Body of pancreas (tissue), 4 donors: ENCODE measurements around the gene S100A13. TPM values are rescaled to one million over a fixed set of nuclear protein-coding genes. Genes with fewer than 3 reads are reported as not detected.

Experiments
- ATAC-seq: fragments of 150-250 bp; one replicate; pipeline ENCODE4 v1.9.1; 2016
- DNase-seq, 4 donors: peaks; one replicate each; pipeline ENCODE4 v3.0.0-alpha.2; 2019
- H3K27ac ChIP-seq, 4 donors: fragments of 200-600 bp; sonication (generic); 1 replicate in 3 of 4; 2 replicates in 1 of 4; pipeline versions ENCODE4 v1.5.1 to v1.6.1; 2016 to 2019; ENCODE audit warnings: mild to moderate bottlenecking in 1 of 4, mixed read lengths in 1 of 4, moderate library complexity in 1 of 4
- H3K27me3 ChIP-seq, 2 donors: fragments of 200-600 bp; sonication (generic); one replicate each; pipeline ENCODE4 v1.6.0; 2016; ENCODE audit warnings: mild to moderate bottlenecking in 1 of 2
- H3K36me3 ChIP-seq, 2 donors: fragments of 200-600 bp; sonication (generic); replicated peaks in 1 of 2; 2 replicates each; pipeline ENCODE4 v1.5.1; 2016; ENCODE audit warnings: low read depth in 2 of 2; ENCODE audit not compliant: insufficient read depth in 1 of 2
- H3K4me1 ChIP-seq: fragments of 200-600 bp; sonication (generic); one replicate; pipeline ENCODE4 v1.6.0; 2016
- H3K4me3 ChIP-seq, 2 donors: fragments of 200-600 bp; sonication (generic); 1 replicate in 1 of 2; 2 replicates in 1 of 2; pipeline ENCODE4 v1.5.1; 2016 to 2019
- H3K9me3 ChIP-seq, 3 donors: fragments of 200-600 bp; sonication (generic); 1 replicate in 2 of 3; 2 replicates in 1 of 3; pipeline ENCODE4 v1.5.1; 2016
- CTCF ChIP-seq, 7 experiments: fragments of 450-650 bp in 4 of 7; fragments of 200-600 bp in 3 of 7; sonication (generic) in 3 of 7; IDR thresholded peaks; one replicate each; pipeline ENCODE4 v1.5.1; 2016 to 2019; ENCODE audit warnings: antibody characterized with exemption in 7 of 7
- POLR2A ChIP-seq, 3 donors: fragments of 450-650 bp; IDR thresholded peaks; one replicate each; pipeline ENCODE4 v1.6.1; 2016; ENCODE audit warnings: antibody characterized with exemption in 3 of 3, mild to moderate bottlenecking in 2 of 3
- WGBS, 2 donors: methylation state at CpG; one replicate each; pipeline ENCODE4 v1.1.5; 2017; 5-methylcytosine and 5-hydroxymethylcytosine counted together
- intact Hi-C: fragments of 100-400 bp; cut with DNase I; formaldehyde crosslinking; loops from one replicate; pipeline ENCODE4 v1.15.1; 2023
- total RNA-seq, 2 donors: library from RNA; depleted of rRNA; stranded (reverse); fragments of >200 nt; gene quantifications; one replicate each; pipeline ENCODE4 v1.1.0, GENCODE V29; 2016

The S100A13 gene
- total RNA-seq, 2 donors from 2014 or later = 65.3 to 88.7 TPM

- DNase-seq (no peak), ATAC-seq (no peak)
- 67 to 71% methylated on average over 3 of the region's 3 CpGs for WGBS, 2 donors
- no peaks in the 10 kb centered on the region for H3K9me3 ChIP-seq
- H3K4me1 ChIP-seq = peaks cover 36% of the 10 kb centered on the region
- TF ChIP-seq CTCF (IDR thresholded peaks at IDR 0.05) (no peak), POLR2A (IDR thresholded peaks at IDR 0.05) (no peak)
- no peak overlapping the region for H3K4me3 ChIP-seq
- intact Hi-C loops = no loop called here
- H3K27ac ChIP-seq = peak overlapping the region in 1 of 4 donors; percentile 34
- H3K27me3 ChIP-seq = no peaks in the 10 kb centered on the region
- H3K36me3 ChIP-seq = no peaks in the 10 kb centered on the region
These were observed 28.0 kb upstream of the S100A13 start for GRCh38 chr1:153655333-153655732.

GRCh38 chr1:153652805-153653500 lies 25.6 kb upstream of the S100A13 start:
- TF ChIP-seq CTCF (IDR thresholded peaks at IDR 0.05) (no peak), POLR2A (IDR thresholded peaks at IDR 0.05) (peak in 1 of 3 donors; percentile 20)
- peak; percentile 49 for ATAC-seq
- Histone ChIP-seq H3K4me3 (no peak overlapping the region), H3K27me3 (no peaks in the 10 kb centered on the region), H3K4me1 (peaks cover 44% of the 10 kb centered on the region), H3K9me3 (no peaks in the 10 kb centered on the region), H3K27ac (peak overlapping the region; percentile 75 to 92 (median 83)), H3K36me3 (no peaks in the 10 kb centered on the region)
- intact Hi-C loops = no loop called here
- 20 to 39% methylated on average over 2 to 3 of the region's 3 CpGs for WGBS, 2 donors
- DNase-seq = peak in 3 of 4 donors; percentile 33 to 70 (median 63)

- peak overlapping the region in 2 of 4 donors; percentile 14 to 92 for H3K27ac ChIP-seq
- no peak overlapping the region for H3K4me3 ChIP-seq
- TF ChIP-seq CTCF (IDR thresholded peaks at IDR 0.05) = no peak
- no peak for TF ChIP-seq POLR2A (IDR thresholded peaks at IDR 0.05)
- WGBS, 2 donors = 89 to 100% methylated on average over 1 of the region's 1 CpG
- no peaks in the 10 kb centered on the region for H3K27me3 ChIP-seq
- no peaks in the 10 kb centered on the region for H3K9me3 ChIP-seq
- intact Hi-C loops = no loop called here
- DNase-seq (no peak), ATAC-seq (no peak)
- H3K4me1 ChIP-seq = peaks cover 53% of the 10 kb centered on the region
- no peaks in the 10 kb centered on the region for H3K36me3 ChIP-seq
These were observed 24.5 kb upstream of the S100A13 start for GRCh38 chr1:153651771-153652170.

GRCh38 chr1:153649863-153650235 lies 22.5 kb upstream of the S100A13 start:
- Histone ChIP-seq H3K4me1 (peaks cover 59% of the 10 kb centered on the region), H3K4me3 (no peak overlapping the region), H3K27ac (peak overlapping the region; percentile 75 to 83 (median 80)), H3K9me3 (no peaks in the 10 kb centered on the region), H3K27me3 (no peaks in the 10 kb centered on the region), H3K36me3 (peaks cover 9 to 11% of the 10 kb centered on the region in 2 donors)
- intact Hi-C loops = no loop called here
- DNase-seq = peak; percentile 92 to 97 (median 96)
- 26 to 42% methylated on average over 2 of the region's 2 CpGs for WGBS, 2 donors
- ATAC-seq = peak; percentile 93
- no peak for TF ChIP-seq CTCF (IDR thresholded peaks at IDR 0.05)
- TF ChIP-seq POLR2A (IDR thresholded peaks at IDR 0.05) = no peak
